Stomach (tissue), 9 donors: ENCODE measurements around the gene NRIP2. TPM values are rescaled to one million over a fixed set of nuclear protein-coding genes. Genes with fewer than 3 reads are reported as not detected.

ENCODE experiments used
- DNase-seq, 2 donors: peaks; one replicate each; pipeline versions ENCODE4 v3.0.0 to v3.0.0-alpha.2; 2013 to 2019
- H3K27ac ChIP-seq, 5 donors: fragments of 200-600 bp in 4 of 5; sonication (generic) in 4 of 5; one replicate each; pipeline ENCODE4 v1.5.1; 2013 to 2019; ENCODE audit warnings: mild to moderate bottlenecking in 1 of 5, moderate library complexity in 1 of 5
- H3K27me3 ChIP-seq, 3 donors: fragments of 200-600 bp; sonication (generic); one replicate each; pipeline ENCODE4 v1.5.1; 2017 to 2019; ENCODE audit warnings: mixed run types in 1 of 3
- H3K36me3 ChIP-seq, 4 donors: fragments of 200-600 bp; sonication (generic); 1 replicate in 3 of 4; 2 replicates in 1 of 4; pipeline ENCODE4 v1.5.1; 2016 to 2019
- H3K4me1 ChIP-seq, 4 donors: fragments of 200-600 bp; sonication (generic); one replicate each; pipeline ENCODE4 v1.5.1; 2016 to 2019
- H3K4me3 ChIP-seq, 4 donors: fragments of 200-600 bp; sonication (generic) in 3 of 4; one replicate each; pipeline ENCODE4 v1.5.1; 2016 to 2019; ENCODE audit warnings: mild to moderate bottlenecking in 1 of 4
- H3K9me3 ChIP-seq, 4 donors: fragments of 200-600 bp; sonication (generic); one replicate each; pipeline ENCODE4 v1.5.1; 2016 to 2019
- EP300 ChIP-seq: sonication (generic); formaldehyde crosslinking; IDR thresholded peaks from one replicate; pipeline ENCODE4 v1.6.1; 2017; ENCODE audit warnings: antibody characterized with exemption
- POLR2A ChIP-seq, 4 donors: fragments of 450-650 bp; IDR thresholded peaks; one replicate each; pipeline ENCODE4 v1.6.1; 2016; ENCODE audit warnings: antibody characterized with exemption in 4 of 4, control low read depth in 2 of 4, mild to moderate bottlenecking in 1 of 4, moderate library complexity in 1 of 4
- POLR2AphosphoS5 ChIP-seq, 3 donors: sonication (generic); formaldehyde crosslinking; IDR thresholded peaks; one replicate each; pipeline ENCODE4 v1.6.1; 2016; ENCODE audit warnings: antibody characterized with exemption in 3 of 3
- WGBS, 5 donors: extraction: QIAGEN DNeasy Blood & Tissue Kit in 3 of 5; methylation state at CpG; one replicate each; pipeline versions ENCODE4 v1.1.5 to v1.1.7; 2013 to 2018; 5-methylcytosine and 5-hydroxymethylcytosine counted together
- intact Hi-C: fragments of 100-400 bp; cut with DNase I; formaldehyde crosslinking; loops from one replicate; pipeline ENCODE4 v1.15.1; 2023; ENCODE audit warnings: low total_unique reads
- polyA plus RNA-seq, 3 donors: library from polyadenylated mRNA; stranded (reverse); fragments of 200-250 nt; gene quantifications; one replicate each; pipeline ENCODE4 v1.2.3, GENCODE V29; 2013
- total RNA-seq, 5 donors: library from RNA; depleted of rRNA; stranded (reverse); fragments of >200 nt; gene quantifications; one replicate each; pipeline versions ENCODE4 v1.1.0 to v1.2.3, GENCODE V29; 2014 to 2016
- TF ChIP-seq, protein P1 (sequence below), 7 experiments: fragments of 450-650 bp in 4 of 7; fragments of 200-600 bp in 3 of 7; sonication (generic) in 3 of 7; IDR thresholded peaks; one replicate each; pipeline ENCODE4 v1.5.1; 2016 to 2019; ENCODE audit warnings: antibody characterized with exemption in 7 of 7, control low read depth in 2 of 7, mild to moderate bottlenecking in 1 of 7
- donor health status: healthy with polysubstance abuse.
- donor health status: Bipolar disorder and iron deficiency.
- donor health status: healthy.

Gene NRIP2
- total and polyA plus RNA-seq, 8 donors: 0.31 to 24.3 (median 0.89) TPM; not detected in 2

DNA sequence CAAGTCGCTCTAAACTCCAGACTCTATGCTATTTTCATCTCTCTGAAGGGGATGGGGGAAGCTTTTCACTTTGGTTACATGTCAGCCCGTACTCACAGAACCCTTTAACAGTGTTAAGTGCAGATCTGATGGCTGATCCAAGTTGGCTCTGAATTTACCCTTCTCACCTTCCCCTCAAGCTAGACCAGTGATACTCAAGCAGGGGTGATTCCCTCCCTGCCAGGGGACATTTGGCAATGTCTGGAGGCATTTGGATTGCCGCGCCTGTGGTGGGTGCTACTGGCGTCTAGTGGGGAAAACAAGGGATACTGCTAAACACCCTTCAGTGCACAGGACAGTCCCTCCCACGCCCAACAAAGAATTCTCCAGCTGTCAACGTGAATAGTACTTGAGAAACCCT is 28.0 kb upstream of the NRIP2 start:
- TF ChIP-seq POLR2AphosphoS5 (IDR thresholded peaks at IDR 0.05) (no peak), POLR2A (IDR thresholded peaks at IDR 0.05) (no peak), EP300 (no peak)
- TF ChIP-seq, protein P1, sequence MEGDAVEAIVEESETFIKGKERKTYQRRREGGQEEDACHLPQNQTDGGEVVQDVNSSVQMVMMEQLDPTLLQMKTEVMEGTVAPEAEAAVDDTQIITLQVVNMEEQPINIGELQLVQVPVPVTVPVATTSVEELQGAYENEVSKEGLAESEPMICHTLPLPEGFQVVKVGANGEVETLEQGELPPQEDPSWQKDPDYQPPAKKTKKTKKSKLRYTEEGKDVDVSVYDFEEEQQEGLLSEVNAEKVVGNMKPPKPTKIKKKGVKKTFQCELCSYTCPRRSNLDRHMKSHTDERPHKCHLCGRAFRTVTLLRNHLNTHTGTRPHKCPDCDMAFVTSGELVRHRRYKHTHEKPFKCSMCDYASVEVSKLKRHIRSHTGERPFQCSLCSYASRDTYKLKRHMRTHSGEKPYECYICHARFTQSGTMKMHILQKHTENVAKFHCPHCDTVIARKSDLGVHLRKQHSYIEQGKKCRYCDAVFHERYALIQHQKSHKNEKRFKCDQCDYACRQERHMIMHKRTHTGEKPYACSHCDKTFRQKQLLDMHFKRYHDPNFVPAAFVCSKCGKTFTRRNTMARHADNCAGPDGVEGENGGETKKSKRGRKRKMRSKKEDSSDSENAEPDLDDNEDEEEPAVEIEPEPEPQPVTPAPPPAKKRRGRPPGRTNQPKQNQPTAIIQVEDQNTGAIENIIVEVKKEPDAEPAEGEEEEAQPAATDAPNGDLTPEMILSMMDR (IDR thresholded peaks at IDR 0.05): no peak
- 89 to 97% (median 94%) methylated on average over 7 of the region's 7 CpGs for WGBS, 5 donors
- H3K27me3 ChIP-seq: no peaks in the 10 kb centered on the region
- no peak overlapping the region for H3K4me3 ChIP-seq
- no peaks in the 10 kb centered on the region for H3K9me3 ChIP-seq
- intact Hi-C loops: no loop called here
- no peaks in the 10 kb centered on the region for H3K4me1 ChIP-seq
- H3K27ac ChIP-seq: no peak overlapping the region
- DNase-seq: no peak
- H3K36me3 ChIP-seq: peaks cover 0 to 70% (median 12%) of the 10 kb centered on the region in 4 donors

DNA sequence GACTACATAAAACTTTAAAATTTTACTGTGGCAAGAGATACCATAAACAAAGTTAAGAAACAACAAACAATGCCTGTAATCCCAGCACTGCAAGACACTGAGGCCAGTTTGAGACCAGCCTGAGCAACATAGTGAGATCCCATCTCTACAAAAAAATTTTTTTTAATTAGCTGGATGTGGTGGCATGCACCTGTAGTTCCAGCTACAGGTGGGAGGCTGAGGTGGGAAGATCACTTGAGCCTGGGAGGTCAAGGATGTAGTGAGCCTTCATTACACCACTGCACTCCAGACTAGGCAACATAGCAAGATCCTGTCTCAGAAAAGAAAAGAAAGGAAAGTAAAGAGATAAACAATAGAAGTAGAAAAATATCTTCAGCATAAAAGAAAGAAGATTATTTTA is 25.3 kb upstream of the NRIP2 start:
- Histone ChIP-seq H3K27me3 (no peaks in the 10 kb centered on the region), H3K4me3 (no peak overlapping the region), H3K4me1 (no peaks in the 10 kb centered on the region), H3K27ac (no peak overlapping the region), H3K9me3 (no peaks in the 10 kb centered on the region), H3K36me3 (peaks cover 0 to 68% (median 16%) of the 10 kb centered on the region in 4 donors)
- intact Hi-C loops: no loop called here
- no peak for DNase-seq
- TF ChIP-seq POLR2AphosphoS5 (IDR thresholded peaks at IDR 0.05): no peak
- no peak for TF ChIP-seq EP300
- TF ChIP-seq POLR2A (IDR thresholded peaks at IDR 0.05): no peak
- TF ChIP-seq, protein P1 (IDR thresholded peaks at IDR 0.05): no peak

DNA sequence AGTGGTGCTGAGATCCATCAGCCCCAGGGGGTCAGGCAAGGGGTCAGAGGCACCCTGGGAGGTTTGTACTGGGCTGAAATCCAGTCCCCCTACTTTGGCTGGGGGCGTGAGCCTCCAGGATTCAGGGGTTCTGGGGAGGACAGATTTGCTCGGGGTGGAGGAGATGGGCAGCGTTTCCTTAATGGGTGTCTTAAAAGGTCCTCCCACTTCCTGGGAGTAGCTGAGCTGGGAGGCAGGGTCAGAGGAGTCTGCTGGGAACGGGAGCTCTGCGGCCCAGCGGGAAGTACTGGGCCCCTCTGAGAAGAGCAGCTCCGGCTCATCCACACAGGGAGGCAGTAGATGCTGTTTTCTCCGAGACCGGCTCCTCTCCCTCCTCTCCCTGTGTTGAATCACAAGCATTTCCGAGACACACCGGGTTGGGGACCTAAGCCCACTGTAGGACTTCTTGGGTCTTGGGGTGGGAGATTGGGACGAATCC is 24.1 kb upstream of the NRIP2 start:
- Histone ChIP-seq H3K36me3 (peaks cover 0 to 56% (median 14%) of the 10 kb centered on the region in 4 donors), H3K4me3 (no peak overlapping the region), H3K4me1 (no peaks in the 10 kb centered on the region), H3K9me3 (no peaks in the 10 kb centered on the region), H3K27ac (peak overlapping the region in 1 of 5 donors; percentile 38), H3K27me3 (no peaks in the 10 kb centered on the region)
- 64 to 85% (median 79%) methylated on average over 11 to 12 of the region's 12 CpGs for WGBS, 5 donors
- TF ChIP-seq POLR2A (IDR thresholded peaks at IDR 0.05): no peak
- no peak for TF ChIP-seq EP300
- TF ChIP-seq, protein P1 (IDR thresholded peaks at IDR 0.05): no peak
- TF ChIP-seq POLR2AphosphoS5 (IDR thresholded peaks at IDR 0.05): no peak
- no peak for DNase-seq
- intact Hi-C loops: loop anchor here (10.0 kb wide), 2 partner anchors 86 to 176 kb away; no protein-coding TSS in a partner anchor

DNA sequence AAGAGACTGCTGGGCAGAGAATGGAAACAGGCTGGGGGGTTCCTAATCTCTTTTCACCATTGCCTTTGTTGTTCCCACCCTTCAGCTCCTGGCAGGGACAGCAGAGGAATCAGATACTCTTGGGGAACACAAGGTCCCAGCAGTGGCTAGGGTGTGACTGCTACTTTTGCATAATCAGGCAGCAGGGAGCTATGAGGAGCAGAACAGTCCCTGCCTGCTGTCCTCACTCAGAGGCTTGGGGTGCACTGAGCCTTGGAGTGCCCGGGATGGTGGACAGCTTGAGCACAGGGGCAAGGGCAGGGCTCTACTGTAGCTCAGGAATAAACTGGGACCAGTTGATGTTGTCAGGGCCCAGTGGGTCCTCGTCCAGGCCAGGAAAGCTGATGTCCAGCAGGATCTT is 23.5 kb upstream of the NRIP2 start:
- H3K4me1 ChIP-seq: no peaks in the 10 kb centered on the region
- no peak for DNase-seq
- H3K4me3 ChIP-seq: no peak overlapping the region
- H3K27ac ChIP-seq: peak overlapping the region in 1 of 5 donors; percentile 38
- TF ChIP-seq POLR2AphosphoS5 (IDR thresholded peaks at IDR 0.05): no peak
- TF ChIP-seq EP300: no peak
- TF ChIP-seq, protein P1 (IDR thresholded peaks at IDR 0.05): no peak
- TF ChIP-seq POLR2A (IDR thresholded peaks at IDR 0.05): no peak
- H3K9me3 ChIP-seq: no peaks in the 10 kb centered on the region
- WGBS, 5 donors: 75 to 98% (median 90%) methylated on average over 2 of the region's 2 CpGs
- no peaks in the 10 kb centered on the region for H3K27me3 ChIP-seq
- intact Hi-C loops: loop anchor here (10.0 kb wide), 2 partner anchors 86 to 176 kb away; no protein-coding TSS in a partner anchor
- H3K36me3 ChIP-seq: peaks cover 0 to 51% (median 14%) of the 10 kb centered on the region in 4 donors
